GM23338 (cell line): ENCODE results near the gene RPN2. TPM values are rescaled to one million over a fixed set of nuclear protein-coding genes. Genes with fewer than 3 reads are reported as not detected.

Experiments
- ATAC-seq: fragments of 200-7000 bp; cut with Tn5 transposase; 3 replicates; pipeline ENCODE4 v1.9.1; 2020
- DNase-seq: peaks from one replicate; pipeline ENCODE4 v3.0.0-alpha.2; 2015; ENCODE audit warnings: low spot score
- H2AFZ ChIP-seq: fragments of 200-600 bp; sonication (generic); 2 replicates; pipeline ENCODE4 v1.8.0; 2016; ENCODE audit warnings: antibody characterized with exemption, mild to moderate bottlenecking, moderate library complexity
- H3F3A ChIP-seq: fragments of 200-600 bp; sonication (generic); replicated peaks from 2 replicates; pipeline ENCODE4 v1.8.0; 2017; ENCODE audit warnings: antibody characterized with exemption, mixed run types, low read depth
- H3K27ac ChIP-seq: fragments of 200-600 bp; sonication (generic); 2 replicates; pipeline ENCODE4 v1.6.1; 2016; ENCODE audit warnings: low read depth
- H3K27me3 ChIP-seq: fragments of 200-600 bp; sonication (generic); 2 replicates; pipeline ENCODE4 v1.8.0; 2016; ENCODE audit warnings: mild to moderate bottlenecking, mixed run types, moderate library complexity; ENCODE audit not compliant: insufficient read depth
- H3K36me3 ChIP-seq: fragments of 200-600 bp; sonication (generic); 2 replicates; pipeline ENCODE4 v1.8.0; 2016; ENCODE audit warnings: mild to moderate bottlenecking; ENCODE audit not compliant: insufficient read depth
- H3K4me1 ChIP-seq: fragments of 200-600 bp; sonication (generic); 2 replicates; pipeline ENCODE4 v1.8.0; 2016; ENCODE audit warnings: mild to moderate bottlenecking, moderate library complexity; ENCODE audit not compliant: insufficient read depth
- H3K4me2 ChIP-seq: fragments of 200-600 bp; sonication (generic); 2 replicates; pipeline ENCODE4 v1.7.1; 2017; ENCODE audit warnings: mixed run types
- H3K4me3 ChIP-seq: fragments of 200-600 bp; sonication (generic); 2 replicates; pipeline ENCODE4 v1.6.1; 2016; ENCODE audit warnings: mixed run types
- H3K79me2 ChIP-seq: fragments of 200-600 bp; sonication (generic); replicated peaks from 2 replicates; pipeline ENCODE4 v1.8.0; 2017; ENCODE audit warnings: mild to moderate bottlenecking; ENCODE audit not compliant: insufficient read depth
- H3K9me2 ChIP-seq: fragments of 200-600 bp; sonication (generic); 2 replicates; pipeline ENCODE4 v1.8.0; 2017; ENCODE audit not compliant: insufficient read depth
- H4K20me1 ChIP-seq: fragments of 200-600 bp; sonication (generic); replicated peaks from 2 replicates; pipeline ENCODE4 v1.8.0; 2017; ENCODE audit warnings: mild to moderate bottlenecking; ENCODE audit not compliant: insufficient read depth
- H3K27ac Mint-ChIP-seq: 2 replicates; pipeline ENCODE4 v1.8.0; 2020; ENCODE audit warnings: inconsistent platforms, mild to moderate bottlenecking, moderate library complexity, mixed read lengths
- H3K27me3 Mint-ChIP-seq: 3 replicates; pipeline ENCODE4 v1.8.0; 2022; ENCODE audit warnings: low read depth, mild to moderate bottlenecking, moderate library complexity, mixed read lengths, inconsistent platforms; ENCODE audit not compliant: insufficient read depth, poor library complexity
- H3K36me3 Mint-ChIP-seq: 3 replicates; pipeline ENCODE4 v1.8.0; 2021; ENCODE audit warnings: low read depth, mild to moderate bottlenecking, inconsistent platforms, moderate library complexity, mixed read lengths
- H3K4me1 Mint-ChIP-seq: 3 replicates; pipeline ENCODE4 v1.8.0; 2020; ENCODE audit warnings: mild to moderate bottlenecking, inconsistent platforms, mixed read lengths
- H3K4me3 Mint-ChIP-seq: 3 replicates; pipeline ENCODE4 v1.8.0; 2021; ENCODE audit warnings: moderate library complexity, mild to moderate bottlenecking, inconsistent platforms, mixed read lengths
- H3K9me3 Mint-ChIP-seq: 3 replicates; pipeline ENCODE4 v1.8.0; 2020; ENCODE audit warnings: moderate library complexity, mild to moderate bottlenecking, inconsistent platforms, mixed read lengths
- CTCF ChIP-seq, 2 experiments: fragments of 200-600 bp in 1 of 2; sonication (generic) in 1 of 2; conservative IDR thresholded peaks; 2 replicates each; pipeline versions ENCODE4 v1.5.1 to v1.6.1; 2016 to 2017; ENCODE audit warnings: antibody characterized with exemption in 2 of 2, low read depth in 2 of 2, mild to moderate bottlenecking in 2 of 2, moderate library complexity in 1 of 2
- ETS1 ChIP-seq: IDR thresholded peaks from 2 replicates; pipeline ENCODE4 v1.6.1; 2016; ENCODE audit warnings: antibody characterized with exemption
- EZH2 ChIP-seq: fragments of 200-600 bp; sonication (generic); IDR thresholded peaks from one replicate; pipeline ENCODE4 v1.8.0; 2017; ENCODE audit warnings: antibody characterized with exemption, mild to moderate bottlenecking, low read depth; ENCODE audit not compliant: unreplicated experiment
- JUNB ChIP-seq: IDR thresholded peaks from one replicate; pipeline ENCODE4 v1.6.1; 2016; ENCODE audit warnings: antibody characterized with exemption; ENCODE audit not compliant: unreplicated experiment
- NANOG ChIP-seq: IDR thresholded peaks from 2 replicates; pipeline ENCODE4 v1.6.1; 2016; ENCODE audit warnings: antibody characterized with exemption, borderline replicate concordance
- POLR2AphosphoS5 ChIP-seq: IDR thresholded peaks from 2 replicates; pipeline ENCODE4 v1.6.1; 2016; ENCODE audit warnings: antibody characterized with exemption, low read depth
- ZNF114 ChIP-seq: fragments of 250-450 bp; sonication (Bioruptor Pico); IDR thresholded peaks from 2 replicates; pipeline ENCODE4 v1.5.0; 2020; ENCODE audit warnings: mild to moderate bottlenecking, moderate library complexity
- ZNF331 ChIP-seq: fragments of 250-450 bp; sonication (Bioruptor Pico); IDR thresholded peaks from 2 replicates; pipeline ENCODE4 v1.5.0; 2020; ENCODE audit warnings: low read depth, mild to moderate bottlenecking, moderate library complexity
- polyA plus RNA-seq: library from polyadenylated mRNA; unstranded; fragments of >200 nt; fragmentation: Nextera tagmentation; extraction: Ambion mirVana; gene quantifications from 2 replicates; pipeline ENCODE4 v1.2.1, GENCODE V29; 2016
- total RNA-seq: library from RNA; depleted of rRNA; stranded (reverse); fragments of >200 nt; shearing (Covaris generic); gene quantifications from 2 replicates; pipeline ENCODE4 v1.2.3, GENCODE V29; 2014
- TF ChIP-seq, protein P1 (sequence below): IDR thresholded peaks from one replicate; pipeline ENCODE4 v1.6.1; 2018; ENCODE audit warnings: antibody characterized with exemption; ENCODE audit not compliant: unreplicated experiment

Gene RPN2
- total and polyA plus RNA-seq, 2 experiments from 2014 or later: 244 to 302 TPM

GRCh38 chr20:37179683-37180524, 774 bp downstream of the RPN2 start (continued):
- TF ChIP-seq ETS1: no peak

- Histone ChIP-seq H3K4me1 (peaks cover 3% of the 10 kb centered on the region), H3K9me2 (no peaks in the 10 kb centered on the region), H3K36me3 (peaks cover 49% of the 10 kb centered on the region), H3F3A (no peaks in the 10 kb centered on the region; the same call in 1 of the 2 replicates), H3K4me2 (no peak overlapping the region), H3K27me3 (no peaks in the 10 kb centered on the region), H2AFZ (no peak overlapping the region), H4K20me1 (peaks cover 86% of the 10 kb centered on the region), H3K27ac (no peak overlapping the region), H3K79me2 (peaks cover 96% of the 10 kb centered on the region), H3K4me3 (no peak overlapping the region)
- peaks cover 66% of the 10 kb centered on the region for H3K36me3 Mint-ChIP-seq
- ATAC-seq (no peak), DNase-seq (no peak)
- H3K9me3 Mint-ChIP-seq: no peaks in the 10 kb centered on the region
- H3K27me3 Mint-ChIP-seq: peaks cover 2% of the 10 kb centered on the region
- H3K27ac Mint-ChIP-seq: no peak overlapping the region
- TF ChIP-seq NANOG (no peak), ZNF114 (CRISPR knock-in tag) (no peak), POLR2AphosphoS5 (no peak), ZNF331 (CRISPR knock-in tag) (no peak)
- TF ChIP-seq, protein P1, sequence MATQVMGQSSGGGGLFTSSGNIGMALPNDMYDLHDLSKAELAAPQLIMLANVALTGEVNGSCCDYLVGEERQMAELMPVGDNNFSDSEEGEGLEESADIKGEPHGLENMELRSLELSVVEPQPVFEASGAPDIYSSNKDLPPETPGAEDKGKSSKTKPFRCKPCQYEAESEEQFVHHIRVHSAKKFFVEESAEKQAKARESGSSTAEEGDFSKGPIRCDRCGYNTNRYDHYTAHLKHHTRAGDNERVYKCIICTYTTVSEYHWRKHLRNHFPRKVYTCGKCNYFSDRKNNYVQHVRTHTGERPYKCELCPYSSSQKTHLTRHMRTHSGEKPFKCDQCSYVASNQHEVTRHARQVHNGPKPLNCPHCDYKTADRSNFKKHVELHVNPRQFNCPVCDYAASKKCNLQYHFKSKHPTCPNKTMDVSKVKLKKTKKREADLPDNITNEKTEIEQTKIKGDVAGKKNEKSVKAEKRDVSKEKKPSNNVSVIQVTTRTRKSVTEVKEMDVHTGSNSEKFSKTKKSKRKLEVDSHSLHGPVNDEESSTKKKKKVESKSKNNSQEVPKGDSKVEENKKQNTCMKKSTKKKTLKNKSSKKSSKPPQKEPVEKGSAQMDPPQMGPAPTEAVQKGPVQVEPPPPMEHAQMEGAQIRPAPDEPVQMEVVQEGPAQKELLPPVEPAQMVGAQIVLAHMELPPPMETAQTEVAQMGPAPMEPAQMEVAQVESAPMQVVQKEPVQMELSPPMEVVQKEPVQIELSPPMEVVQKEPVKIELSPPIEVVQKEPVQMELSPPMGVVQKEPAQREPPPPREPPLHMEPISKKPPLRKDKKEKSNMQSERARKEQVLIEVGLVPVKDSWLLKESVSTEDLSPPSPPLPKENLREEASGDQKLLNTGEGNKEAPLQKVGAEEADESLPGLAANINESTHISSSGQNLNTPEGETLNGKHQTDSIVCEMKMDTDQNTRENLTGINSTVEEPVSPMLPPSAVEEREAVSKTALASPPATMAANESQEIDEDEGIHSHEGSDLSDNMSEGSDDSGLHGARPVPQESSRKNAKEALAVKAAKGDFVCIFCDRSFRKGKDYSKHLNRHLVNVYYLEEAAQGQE: no peak
- H3K4me1 Mint-ChIP-seq: peaks cover 7% of the 10 kb centered on the region
- no peak overlapping the region for H3K4me3 Mint-ChIP-seq
Observed at GRCh38 chr20:37185686-37186085, 6.6 kb downstream of the RPN2 start.

DNA sequence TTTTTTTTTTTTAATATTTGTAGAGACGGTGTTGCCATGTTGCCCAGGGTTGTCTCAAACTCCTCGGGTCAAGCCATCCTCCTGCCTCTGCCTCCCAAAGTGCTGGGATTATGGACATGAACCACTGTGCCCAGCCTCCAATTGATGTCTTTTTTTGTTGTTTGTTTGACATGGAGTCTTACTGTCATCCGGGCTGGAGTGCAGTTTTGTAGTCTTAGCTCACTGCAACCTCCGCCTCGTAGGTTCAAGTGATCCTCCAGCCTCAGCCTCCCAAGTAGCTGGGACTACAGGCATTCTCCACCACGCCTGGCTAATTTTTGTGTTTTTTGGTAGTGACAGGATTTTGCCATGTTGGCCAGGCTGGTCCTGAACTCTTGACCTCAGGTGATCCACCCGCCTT, 9.7 kb downstream of the RPN2 start:
- H3F3A ChIP-seq: peaks cover 4% of the 10 kb centered on the region
- peaks cover 14% of the 10 kb centered on the region; the same call in 1 of the 2 replicates for H3K4me1 ChIP-seq
- H4K20me1 ChIP-seq: peaks cover 86% of the 10 kb centered on the region
- DNase-seq: no peak
- Mint-ChIP-seq H3K9me3 (no peaks in the 10 kb centered on the region), H3K4me3 (no peak overlapping the region), H3K27ac (no peak overlapping the region), H3K27me3 (peaks cover 5% of the 10 kb centered on the region), H3K4me1 (peaks cover 14% of the 10 kb centered on the region), H3K36me3 (peaks cover 64% of the 10 kb centered on the region)
- no peak overlapping the region for H3K4me2 ChIP-seq
- H2AFZ ChIP-seq: no peak overlapping the region
- H3K27ac ChIP-seq: no peak overlapping the region
- H3K4me3 ChIP-seq: no peak overlapping the region
- H3K27me3 ChIP-seq: no peaks in the 10 kb centered on the region
- no peaks in the 10 kb centered on the region for H3K9me2 ChIP-seq
- ATAC-seq: no peak
- peaks cover 36% of the 10 kb centered on the region for H3K36me3 ChIP-seq
- H3K79me2 ChIP-seq: peaks cover 96% of the 10 kb centered on the region
- TF ChIP-seq CTCF (conservative IDR thresholded peaks at IDR 0.05; ENCODE audit: low read depth in 2 of 2) (no peak), NANOG (no peak), ETS1 (no peak), EZH2 (no peak), ZNF331 (CRISPR knock-in tag) (no peak), ZNF114 (CRISPR knock-in tag) (no peak), JUNB (no peak)
